ENCODE results near the gene SPATS1. TPM values are rescaled to one million over a fixed set of nuclear protein-coding genes. Genes with fewer than 3 reads are reported as not detected.
"Not testable (repeated sequence)": the region's sequence is repeated elsewhere in the genome, so short reads cannot be mapped to it uniquely, and the experiment has no call there.

SPATS1 gene
- total and polyA plus RNA-seq, 2 experiments from 2014 or later = not detected

DNA sequence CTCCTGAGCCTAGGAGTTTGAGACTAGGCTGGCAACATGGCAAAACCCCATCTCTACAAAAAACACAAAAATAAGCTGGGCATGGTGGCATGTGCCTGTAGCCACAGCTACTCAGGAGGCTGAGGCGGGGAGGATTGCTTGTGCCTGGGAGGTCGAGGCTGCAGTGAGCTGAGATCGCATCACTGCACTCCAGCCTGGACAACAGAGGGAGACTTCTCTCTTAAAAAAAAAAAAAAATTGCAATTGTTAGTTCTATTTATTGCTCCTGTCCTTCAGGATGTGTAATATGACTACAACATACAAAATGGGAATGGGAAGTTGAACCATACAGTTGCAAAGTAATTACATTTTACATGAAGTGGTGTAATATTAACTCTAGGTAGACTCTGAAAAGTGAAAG, 21.2 kb upstream of the SPATS1 start:
- H3K36me3 ChIP-seq = no peaks in the 10 kb centered on the region
- H3K9me3 ChIP-seq (ENCODE audit: low read depth) = no peaks in the 10 kb centered on the region
- TF ChIP-seq, protein P1, sequence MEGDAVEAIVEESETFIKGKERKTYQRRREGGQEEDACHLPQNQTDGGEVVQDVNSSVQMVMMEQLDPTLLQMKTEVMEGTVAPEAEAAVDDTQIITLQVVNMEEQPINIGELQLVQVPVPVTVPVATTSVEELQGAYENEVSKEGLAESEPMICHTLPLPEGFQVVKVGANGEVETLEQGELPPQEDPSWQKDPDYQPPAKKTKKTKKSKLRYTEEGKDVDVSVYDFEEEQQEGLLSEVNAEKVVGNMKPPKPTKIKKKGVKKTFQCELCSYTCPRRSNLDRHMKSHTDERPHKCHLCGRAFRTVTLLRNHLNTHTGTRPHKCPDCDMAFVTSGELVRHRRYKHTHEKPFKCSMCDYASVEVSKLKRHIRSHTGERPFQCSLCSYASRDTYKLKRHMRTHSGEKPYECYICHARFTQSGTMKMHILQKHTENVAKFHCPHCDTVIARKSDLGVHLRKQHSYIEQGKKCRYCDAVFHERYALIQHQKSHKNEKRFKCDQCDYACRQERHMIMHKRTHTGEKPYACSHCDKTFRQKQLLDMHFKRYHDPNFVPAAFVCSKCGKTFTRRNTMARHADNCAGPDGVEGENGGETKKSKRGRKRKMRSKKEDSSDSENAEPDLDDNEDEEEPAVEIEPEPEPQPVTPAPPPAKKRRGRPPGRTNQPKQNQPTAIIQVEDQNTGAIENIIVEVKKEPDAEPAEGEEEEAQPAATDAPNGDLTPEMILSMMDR (IDR thresholded peaks at IDR 0.05; ENCODE audit: low read depth, low read length) = no peak
- DNase-seq (ENCODE audit: low read depth in 1 of 2, low spot score in 1 of 2) = no peak
- peaks cover 10% of the 10 kb centered on the region for H3K27me3 ChIP-seq
- no peak overlapping the region for H3K4me3 ChIP-seq
- no peak overlapping the region for H3K27ac ChIP-seq
- H3K4me1 ChIP-seq (ENCODE audit: low read depth) = no peaks in the 10 kb centered on the region

DNA sequence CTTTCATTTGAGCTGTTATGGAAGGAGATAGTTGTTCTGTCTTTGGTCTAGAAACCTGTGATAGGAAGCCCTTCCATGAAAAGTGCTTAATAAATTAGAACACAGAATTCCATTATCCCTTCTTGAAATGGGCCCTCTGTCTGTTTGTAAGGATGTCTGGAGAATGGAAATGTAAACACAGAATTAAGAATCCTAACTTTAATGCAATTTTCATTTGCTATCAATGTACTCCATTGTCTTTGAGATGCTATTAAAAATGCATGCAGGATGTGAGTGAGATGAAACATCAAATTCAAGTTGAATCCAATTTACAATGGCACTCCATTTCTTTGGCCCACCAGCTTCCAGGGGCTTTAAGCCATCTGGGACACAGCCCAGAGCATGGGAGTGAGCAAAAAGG, 15.4 kb upstream of the SPATS1 start:
- Histone ChIP-seq H3K27ac (no peak overlapping the region), H3K36me3 (no peaks in the 10 kb centered on the region), H3K27me3 (peaks cover 7% of the 10 kb centered on the region), H3K4me1 (ENCODE audit: low read depth) (no peaks in the 10 kb centered on the region), H3K9me3 (ENCODE audit: low read depth) (no peaks in the 10 kb centered on the region), H3K4me3 (no peak overlapping the region)
- TF ChIP-seq, protein P1 (IDR thresholded peaks at IDR 0.05; ENCODE audit: low read depth, low read length) = no peak
- no peak for DNase-seq (ENCODE audit: low read depth in 1 of 2, low spot score in 1 of 2)

GRCh38 chr6:44327760-44328159, 14.7 kb upstream of the SPATS1 start:
- Histone ChIP-seq H3K4me3 (no peak overlapping the region), H3K4me1 (ENCODE audit: low read depth) (no peaks in the 10 kb centered on the region), H3K27me3 (peaks cover 7% of the 10 kb centered on the region), H3K27ac (no peak overlapping the region), H3K9me3 (ENCODE audit: low read depth) (no peaks in the 10 kb centered on the region), H3K36me3 (no peaks in the 10 kb centered on the region)
- DNase-seq (ENCODE audit: low read depth in 1 of 2, low spot score in 1 of 2) = no peak
- TF ChIP-seq, protein P1 (IDR thresholded peaks at IDR 0.05; ENCODE audit: low read depth, low read length) = no peak

DNA sequence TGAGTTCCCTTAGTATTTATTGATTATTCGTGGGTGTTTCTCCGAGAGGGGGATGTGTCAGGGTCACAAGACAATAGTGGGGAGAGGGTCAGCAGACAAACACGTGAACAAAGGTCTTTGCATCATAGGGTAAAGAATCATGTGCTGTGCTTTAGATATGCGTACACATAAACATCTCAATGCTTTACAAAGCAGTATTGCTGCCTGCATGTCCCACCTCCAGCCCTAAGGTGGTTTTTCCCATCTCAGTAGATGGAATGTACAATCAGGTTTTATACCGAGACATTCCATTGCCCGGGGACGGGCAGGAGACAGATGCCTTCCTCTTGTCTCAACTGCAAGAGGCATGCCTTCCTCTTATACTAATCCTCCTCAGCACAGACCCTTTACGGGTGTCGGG, 14.2 kb upstream of the SPATS1 start:
- not testable (repeated sequence) for H3K27ac ChIP-seq; H3K36me3 ChIP-seq; H3K27me3 ChIP-seq; H3K4me3 ChIP-seq; DNase-seq (ENCODE audit: low read depth in 1 of 2, low spot score in 1 of 2); H3K4me1 ChIP-seq (ENCODE audit: low read depth); H3K9me3 ChIP-seq (ENCODE audit: low read depth)

DNA sequence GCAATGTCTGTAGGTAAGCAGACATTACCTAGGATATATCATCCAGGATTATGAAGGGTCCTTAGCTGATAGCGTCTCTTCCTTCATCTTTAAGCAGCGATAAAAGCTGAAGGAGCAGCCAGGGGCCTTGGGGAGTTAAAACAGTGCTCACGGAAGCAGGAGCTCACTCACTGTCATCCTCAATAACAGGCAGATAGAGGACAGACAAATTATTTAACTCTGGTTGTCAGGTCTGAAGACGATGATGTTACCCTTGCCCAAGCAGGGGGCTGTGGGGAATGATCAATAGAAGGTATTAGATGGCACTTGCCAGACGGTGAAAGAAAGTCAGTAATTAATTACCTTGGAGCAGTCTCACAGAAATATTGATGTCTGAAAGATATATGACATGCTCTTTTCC, 12.6 kb upstream of the SPATS1 start:
- H3K27me3 ChIP-seq = peaks cover 7% of the 10 kb centered on the region
- no peak overlapping the region for H3K4me3 ChIP-seq
- TF ChIP-seq, protein P1 (IDR thresholded peaks at IDR 0.05; ENCODE audit: low read depth, low read length) = no peak
- H3K27ac ChIP-seq = no peak overlapping the region
- H3K36me3 ChIP-seq = no peaks in the 10 kb centered on the region
- no peak for DNase-seq (ENCODE audit: low read depth in 1 of 2, low spot score in 1 of 2)
- H3K4me1 ChIP-seq (ENCODE audit: low read depth) = no peaks in the 10 kb centered on the region
- no peaks in the 10 kb centered on the region for H3K9me3 ChIP-seq (ENCODE audit: low read depth)

DNA sequence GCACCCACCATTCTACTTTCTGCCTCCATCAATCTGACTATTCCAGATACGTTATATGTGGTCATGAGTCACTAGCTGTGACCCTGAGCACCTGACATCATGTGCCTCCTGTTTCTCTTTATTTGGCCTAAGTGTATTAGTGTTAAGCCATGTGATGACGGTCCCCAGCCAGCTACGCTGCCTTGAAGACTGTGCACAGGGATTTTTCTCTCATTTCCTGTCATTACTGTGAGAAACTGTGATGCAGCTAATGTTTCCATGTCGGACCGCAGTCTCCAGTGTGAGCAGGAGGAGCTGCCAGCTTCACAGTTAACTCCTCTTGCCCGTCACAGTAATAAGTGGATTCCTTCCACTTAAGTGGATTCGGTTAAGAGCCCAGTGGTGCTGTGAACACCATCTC, 9.9 kb upstream of the SPATS1 start:
- H3K27ac ChIP-seq = no peak overlapping the region
- peaks cover 7% of the 10 kb centered on the region for H3K27me3 ChIP-seq
- H3K36me3 ChIP-seq = no peaks in the 10 kb centered on the region
- DNase-seq (ENCODE audit: low read depth in 1 of 2, low spot score in 1 of 2) = no peak
- no peak overlapping the region for H3K4me3 ChIP-seq
- no peaks in the 10 kb centered on the region for H3K4me1 ChIP-seq (ENCODE audit: low read depth)
- TF ChIP-seq, protein P1 (IDR thresholded peaks at IDR 0.05; ENCODE audit: low read depth, low read length) = no peak
- no peaks in the 10 kb centered on the region for H3K9me3 ChIP-seq (ENCODE audit: low read depth)

All from cardiac muscle cell (in vitro differentiated cells and primary cell).